ENCODE results near the gene CXCL12. TPM values are rescaled to one million over a fixed set of nuclear protein-coding genes. Genes with fewer than 3 reads are reported as not detected.

Gene CXCL12
- total RNA-seq: 100 to 1,000 TPM; 102 to 154 (median 114) TPM
- 104 TPM for polyA plus RNA-seq
- long read RNA-seq, donor 1, transcript CXCL12-201 (3 exons, 1,857 nt): major isoform, 23 of 114 reads
- long read RNA-seq, donor 1, partial matches to known transcripts: 6 of 114 reads
- long read RNA-seq, donor 1, other reads (novel, unspliced or antisense): 83 of 114 reads
- long read RNA-seq, donor 2, transcript CXCL12-203 (4 exons, 3,532 nt): minor isoform, 5 of 33 reads
- long read RNA-seq, donor 2, transcript CXCL12-201 (3 exons, 1,857 nt): major isoform, 9 of 33 reads
- long read RNA-seq, donor 2, partial matches to known transcripts: 11 of 33 reads
- long read RNA-seq, donor 2, other reads (novel, unspliced or antisense): 5 of 33 reads
- long read RNA-seq, donor 3, transcript CXCL12-201 (3 exons, 1,857 nt): major isoform, 57 of 172 reads
- long read RNA-seq, donor 3, transcript CXCL12-202 (4 exons, 470 nt): minor isoform, 8 of 172 reads
- long read RNA-seq, donor 3, transcript CXCL12-203 (4 exons, 3,532 nt): minor isoform, 11 of 172 reads
- long read RNA-seq, donor 3, partial matches to known transcripts: 19 of 172 reads
- long read RNA-seq, donor 3, other reads (novel, unspliced or antisense): 77 of 172 reads
- long read RNA-seq, donor 4, transcript CXCL12-201 (3 exons, 1,857 nt): major isoform, 21 of 52 reads
- long read RNA-seq, donor 4, partial matches to known transcripts: 0 of 52 reads
- long read RNA-seq, donor 4, other reads (novel, unspliced or antisense): 25 of 52 reads

GRCh38 chr10:44385026-44385695 lies at the start of gene CXCL12:
Gene CXCL12, minus strand, starts transcription at chr10:44385097. Its CDS starts 92 bp downstream, at chr10:44385005.
- intact Hi-C loops (cut with DNase I): loop anchor here (5.0 to 10.0 kb wide), 5 partner anchors 70 to 713 kb away; no protein-coding TSS in a partner anchor
- H3K27me3 ChIP-seq (ENCODE audit: control insufficient read depth, insufficient read depth): no peaks in the 10 kb centered on the region
- no peaks in the 10 kb centered on the region for H3K9me3 ChIP-seq (ENCODE audit: control insufficient read depth, low read length)
- 12% methylated on average over 64 of the region's 75 CpGs for WGBS
- peak within 1 kb of the TSS; percentile 1 for H3K27ac ChIP-seq (ENCODE audit: low read length)
- peak within 1 kb of the TSS; percentile 69 for H3K4me3 ChIP-seq (ENCODE audit: low read length)
- DNase-seq (peak; percentile 62 to 86 (median 84)), ATAC-seq (peak; percentile 53 to 58)
- no peaks in the 10 kb centered on the region for H3K4me1 ChIP-seq (ENCODE audit: control insufficient read depth, insufficient read depth, low read length)

GRCh38 chr10:44427479-44427878 lies 42.6 kb upstream of the CXCL12 start:
- no peaks in the 10 kb centered on the region for H3K9me3 ChIP-seq (ENCODE audit: control insufficient read depth, low read length)
- no peak overlapping the region for H3K27ac ChIP-seq (ENCODE audit: low read length)
- no peaks in the 10 kb centered on the region for H3K4me1 ChIP-seq (ENCODE audit: control insufficient read depth, insufficient read depth, low read length)
- DNase-seq (no peak), ATAC-seq (no peak)
- no peaks in the 10 kb centered on the region for H3K27me3 ChIP-seq (ENCODE audit: control insufficient read depth, insufficient read depth)
- WGBS: 99% methylated on average over 2 of the region's 2 CpGs
- intact Hi-C loops (cut with DNase I): no loop called here
- H3K4me3 ChIP-seq (ENCODE audit: low read length): no peak overlapping the region

GRCh38 chr10:44427037-44427436 lies 42.1 kb upstream of the CXCL12 start:
- DNase-seq (no peak), ATAC-seq (peak in 1 of 2 donors; percentile 19)
- WGBS: 84% methylated on average over 5 of the region's 5 CpGs
- Histone ChIP-seq H3K4me1 (ENCODE audit: control insufficient read depth, insufficient read depth, low read length) (no peaks in the 10 kb centered on the region), H3K4me3 (ENCODE audit: low read length) (no peak overlapping the region), H3K27me3 (ENCODE audit: control insufficient read depth, insufficient read depth) (no peaks in the 10 kb centered on the region), H3K9me3 (ENCODE audit: control insufficient read depth, low read length) (no peaks in the 10 kb centered on the region), H3K27ac (ENCODE audit: low read length) (no peak overlapping the region)
- intact Hi-C loops (cut with DNase I): no loop called here

- peak in 2 of 3 donors; percentile 50 to 52 for DNase-seq
- ATAC-seq: peak; percentile 31 to 48
- intact Hi-C loops (cut with DNase I): no loop called here
- H3K4me1 ChIP-seq (ENCODE audit: control insufficient read depth, insufficient read depth, low read length): no peaks in the 10 kb centered on the region
- 73% methylated on average over 8 of the region's 8 CpGs for WGBS
- no peaks in the 10 kb centered on the region for H3K27me3 ChIP-seq (ENCODE audit: control insufficient read depth, insufficient read depth)
- no peak overlapping the region for H3K27ac ChIP-seq (ENCODE audit: low read length)
- no peak overlapping the region for H3K4me3 ChIP-seq (ENCODE audit: low read length)
- H3K9me3 ChIP-seq (ENCODE audit: control insufficient read depth, low read length): no peaks in the 10 kb centered on the region
These were observed 41.5 kb upstream of the CXCL12 start for GRCh38 chr10:44426247-44427034.

- intact Hi-C loops (cut with DNase I): no loop called here
These were observed 40.6 kb upstream of the CXCL12 start for GRCh38 chr10:44425466-44425865.

GRCh38 chr10:44424957-44425356 lies 40.1 kb upstream of the CXCL12 start:
- no peaks in the 10 kb centered on the region for H3K9me3 ChIP-seq (ENCODE audit: control insufficient read depth, low read length)
- DNase-seq (peak in 1 of 3 donors; percentile 35), ATAC-seq (no peak)
- H3K4me1 ChIP-seq (ENCODE audit: control insufficient read depth, insufficient read depth, low read length): no peaks in the 10 kb centered on the region
- WGBS: 54% methylated on average over 13 of the region's 13 CpGs
- intact Hi-C loops (cut with DNase I): no loop called here
- H3K4me3 ChIP-seq (ENCODE audit: low read length): no peak overlapping the region
- H3K27ac ChIP-seq (ENCODE audit: low read length): no peak overlapping the region
- no peaks in the 10 kb centered on the region for H3K27me3 ChIP-seq (ENCODE audit: control insufficient read depth, insufficient read depth)

More at GRCh38 chr10:44425466-44425865, 40.6 kb upstream of the CXCL12 start:
- WGBS: 88% methylated on average over 8 of the region's 8 CpGs
- no peak overlapping the region for H3K27ac ChIP-seq (ENCODE audit: low read length)
- no peak for ATAC-seq
- no peaks in the 10 kb centered on the region for H3K27me3 ChIP-seq (ENCODE audit: control insufficient read depth, insufficient read depth)
- no peak overlapping the region for H3K4me3 ChIP-seq (ENCODE audit: low read length)
- H3K9me3 ChIP-seq (ENCODE audit: control insufficient read depth, low read length): no peaks in the 10 kb centered on the region
- peak in 1 of 3 donors; percentile 9 for DNase-seq
- no peaks in the 10 kb centered on the region for H3K4me1 ChIP-seq (ENCODE audit: control insufficient read depth, insufficient read depth, low read length)

GRCh38 chr10:44424298-44424697 lies 39.4 kb upstream of the CXCL12 start:
- intact Hi-C loops (cut with DNase I): no loop called here
- DNase-seq (peak in 1 of 3 donors; percentile 19), ATAC-seq (no peak)
- no peaks in the 10 kb centered on the region for H3K27me3 ChIP-seq (ENCODE audit: control insufficient read depth, insufficient read depth)
- no peaks in the 10 kb centered on the region for H3K4me1 ChIP-seq (ENCODE audit: control insufficient read depth, insufficient read depth, low read length)
- H3K27ac ChIP-seq (ENCODE audit: low read length): no peak overlapping the region
- no peaks in the 10 kb centered on the region for H3K9me3 ChIP-seq (ENCODE audit: control insufficient read depth, low read length)
- WGBS: 88% methylated on average over 5 of the region's 5 CpGs
- H3K4me3 ChIP-seq (ENCODE audit: low read length): no peak overlapping the region

GRCh38 chr10:44422570-44423101 lies 37.7 kb upstream of the CXCL12 start:
- 64% methylated on average over 8 of the region's 8 CpGs for WGBS
- no peaks in the 10 kb centered on the region for H3K27me3 ChIP-seq (ENCODE audit: control insufficient read depth, insufficient read depth)
- no peaks in the 10 kb centered on the region for H3K9me3 ChIP-seq (ENCODE audit: control insufficient read depth, low read length)
- H3K27ac ChIP-seq (ENCODE audit: low read length): no peak overlapping the region
- ATAC-seq (no peak), DNase-seq (peak in 1 of 3 donors; percentile 28)
- intact Hi-C loops (cut with DNase I): no loop called here
- H3K4me1 ChIP-seq (ENCODE audit: control insufficient read depth, insufficient read depth, low read length): no peaks in the 10 kb centered on the region
- H3K4me3 ChIP-seq (ENCODE audit: low read length): no peak overlapping the region

- DNase-seq (no peak), ATAC-seq (no peak)
- WGBS: 95% methylated on average over 2 of the region's 2 CpGs
- no peaks in the 10 kb centered on the region for H3K4me1 ChIP-seq (ENCODE audit: control insufficient read depth, insufficient read depth, low read length)
- no peaks in the 10 kb centered on the region for H3K9me3 ChIP-seq (ENCODE audit: control insufficient read depth, low read length)
- no peak overlapping the region for H3K4me3 ChIP-seq (ENCODE audit: low read length)
- no peak overlapping the region for H3K27ac ChIP-seq (ENCODE audit: low read length)
- intact Hi-C loops (cut with DNase I): no loop called here
- no peaks in the 10 kb centered on the region for H3K27me3 ChIP-seq (ENCODE audit: control insufficient read depth, insufficient read depth)
These were observed 37.3 kb upstream of the CXCL12 start for GRCh38 chr10:44422153-44422552.
